HepG2 (cell line): ENCODE results near the gene SNAI1. TPM values are rescaled to one million over a fixed set of nuclear protein-coding genes. Genes with fewer than 3 reads are reported as not detected.

Experiments
- BORCS8-MEF2B ChIP-seq: sonication (generic); formaldehyde crosslinking; IDR thresholded peaks from 2 replicates; pipeline ENCODE4 v1.8.0; 2022; ENCODE audit warnings: mild to moderate bottlenecking, missing genetic modification reagents
- KDM2A ChIP-seq: sonication (generic); formaldehyde crosslinking; IDR thresholded peaks from 2 replicates; pipeline ENCODE4 v1.4.0; 2020; ENCODE audit warnings: low read depth, missing genetic modification reagents, borderline replicate concordance
- MBNL3 ChIP-seq: fragments of 250-450 bp; sonication (Bioruptor Pico); conservative IDR thresholded peaks from 2 replicates; pipeline ENCODE4 v1.8.0; 2022; ENCODE audit warnings: mild to moderate bottlenecking, inconsistent platforms
- PBX2 ChIP-seq: IDR thresholded peaks from 2 replicates; pipeline ENCODE4 v1.6.1; 2016; ENCODE audit warnings: control low read depth
- RFXANK ChIP-seq: IDR thresholded peaks from 2 replicates; pipeline ENCODE4 v1.6.1; 2016
- TOE1 ChIP-seq: sonication (generic); formaldehyde crosslinking; IDR thresholded peaks from 2 replicates; pipeline ENCODE4 v1.4.0; 2020; ENCODE audit warnings: mild to moderate bottlenecking, missing genetic modification reagents
- ZHX2 ChIP-seq, 2 experiments: sonication (generic) in 1 of 2; formaldehyde crosslinking in 1 of 2; IDR thresholded peaks; 2 replicates each; pipeline versions ENCODE4 v1.6.1 to v1.9.0; 2014 to 2022; ENCODE audit warnings: antibody characterized with exemption in 1 of 2, borderline replicate concordance in 1 of 2, inconsistent platforms in 1 of 2, low read depth in 1 of 2, missing genetic modification reagents in 1 of 2
- ZNF207 ChIP-seq: fragments of 450-650 bp; IDR thresholded peaks from 2 replicates; pipeline ENCODE4 v1.6.1; 2016; ENCODE audit warnings: antibody characterized with exemption, borderline replicate concordance
- ZNF274 ChIP-seq: sonication (generic); formaldehyde crosslinking; IDR thresholded peaks from 2 replicates; pipeline ENCODE4 v1.5.1; 2020; ENCODE audit warnings: mild to moderate bottlenecking, missing genetic modification reagents
- ZNF34 ChIP-seq: sonication (generic); formaldehyde crosslinking; IDR thresholded peaks from 2 replicates; pipeline ENCODE4 v1.4.0; 2020; ENCODE audit warnings: mild to moderate bottlenecking, missing genetic modification reagents, borderline replicate concordance
- ZNF572 ChIP-seq: sonication (generic); formaldehyde crosslinking; IDR thresholded peaks from 2 replicates; pipeline ENCODE4 v1.5.1; 2020; ENCODE audit warnings: mild to moderate bottlenecking, missing genetic modification reagents
- ZNF614 ChIP-seq: IDR thresholded peaks from 2 replicates; pipeline ENCODE4 v1.6.1; 2018; ENCODE audit warnings: missing biosample characterization, missing genetic modification reagents, inconsistent platforms, borderline replicate concordance
- ZNF770 ChIP-seq: sonication (generic); formaldehyde crosslinking; IDR thresholded peaks from 2 replicates; pipeline ENCODE4 v1.5.0; 2020; ENCODE audit warnings: mild to moderate bottlenecking, missing genetic modification reagents
- ZSCAN20 ChIP-seq: sonication (generic); formaldehyde crosslinking; IDR thresholded peaks from 2 replicates; pipeline ENCODE4 v1.4.0; 2020; ENCODE audit warnings: missing genetic modification reagents, mild to moderate bottlenecking, borderline replicate concordance
- polyA plus RNA-seq, 8 experiments: library from polyadenylated mRNA; depleted of rRNA in 3 of 8; stranded (reverse) in 7 of 8; unstranded in 1 of 8; fragments of >200 nt; fragmentation: Illumina TruSeq in 4 of 8; extraction: Trizol in 4 of 8; gene quantifications; 2 replicates each; pipeline versions ENCODE4 v1.2.1 to v1.2.3, GENCODE V29; 2011 to 2016; ENCODE audit warnings: low read depth in 4 of 8, missing spikeins in 1 of 8, mixed read lengths in 1 of 8; ENCODE audit not compliant: insufficient read depth in 1 of 8
- total RNA-seq, 5 experiments: library from RNA; depleted of rRNA; stranded (reverse); fragments of >200 nt; fragmentation: Illumina TruSeq; extraction: Trizol; gene quantifications; 2 replicates each; pipeline ENCODE4 v1.2.3, GENCODE V29; 2016; ENCODE audit warnings: low read depth in 1 of 5

The SNAI1 gene
- total and polyA plus RNA-seq, 2 of the 13 experiments (the other 11 are each of a cell fraction or from before 2014, with no cell fraction given) = 1.3 to 1.4 TPM

- no peak for TF ChIP-seq ZHX2 (IDR thresholded peaks at IDR 0.05; ENCODE audit: low read depth)
- TF ChIP-seq ZHX2 (CRISPR knock-in tag; IDR thresholded peaks at IDR 0.05; ENCODE audit: borderline replicate concordance) = 0 out of 2 replicates have a peak, but pooled peaks have one; percentile 87
- TF ChIP-seq RFXANK (CRISPR knock-in tag) = no peak
- peak; percentile 98 for TF ChIP-seq KDM2A (CRISPR knock-in tag)
- TF ChIP-seq ZSCAN20 (CRISPR knock-in tag) = peak; percentile 92; the same call in 1 of the 2 replicates
- TF ChIP-seq BORCS8-MEF2B (CRISPR knock-in tag) = no peak; the same call in 1 of the 2 replicates
- peak; percentile 61 for TF ChIP-seq ZNF770
- TF ChIP-seq ZNF274 (CRISPR knock-in tag) = peak; percentile 97
- no peak for TF ChIP-seq PBX2 (CRISPR knock-in tag)
- TF ChIP-seq TOE1 = peak; percentile 58; the same call in 1 of the 2 replicates
- TF ChIP-seq ZNF34 (CRISPR knock-in tag) = no peak
- no peak for TF ChIP-seq MBNL3 (CRISPR knock-in tag)
- peak; percentile 93 for TF ChIP-seq ZNF572 (CRISPR knock-in tag)
- TF ChIP-seq ZNF207 = no peak
- TF ChIP-seq ZNF614 (CRISPR knock-in tag) = peak; percentile 69; the same call in 1 of the 2 replicates
Measured at GRCh38 chr20:49979030-49979832, 3.5 kb upstream of the SNAI1 start (continued).
